ENCODE measurements around the gene IL3. TPM values are rescaled to one million over a fixed set of nuclear protein-coding genes. Genes with fewer than 3 reads are reported as not detected.
A peak's percentile ranks its signal among the peaks of the same experiment; 100 is the strongest.

Gene IL3
- total and polyA plus RNA-seq, 2 experiments from 2014 or later: not detected

DNA sequence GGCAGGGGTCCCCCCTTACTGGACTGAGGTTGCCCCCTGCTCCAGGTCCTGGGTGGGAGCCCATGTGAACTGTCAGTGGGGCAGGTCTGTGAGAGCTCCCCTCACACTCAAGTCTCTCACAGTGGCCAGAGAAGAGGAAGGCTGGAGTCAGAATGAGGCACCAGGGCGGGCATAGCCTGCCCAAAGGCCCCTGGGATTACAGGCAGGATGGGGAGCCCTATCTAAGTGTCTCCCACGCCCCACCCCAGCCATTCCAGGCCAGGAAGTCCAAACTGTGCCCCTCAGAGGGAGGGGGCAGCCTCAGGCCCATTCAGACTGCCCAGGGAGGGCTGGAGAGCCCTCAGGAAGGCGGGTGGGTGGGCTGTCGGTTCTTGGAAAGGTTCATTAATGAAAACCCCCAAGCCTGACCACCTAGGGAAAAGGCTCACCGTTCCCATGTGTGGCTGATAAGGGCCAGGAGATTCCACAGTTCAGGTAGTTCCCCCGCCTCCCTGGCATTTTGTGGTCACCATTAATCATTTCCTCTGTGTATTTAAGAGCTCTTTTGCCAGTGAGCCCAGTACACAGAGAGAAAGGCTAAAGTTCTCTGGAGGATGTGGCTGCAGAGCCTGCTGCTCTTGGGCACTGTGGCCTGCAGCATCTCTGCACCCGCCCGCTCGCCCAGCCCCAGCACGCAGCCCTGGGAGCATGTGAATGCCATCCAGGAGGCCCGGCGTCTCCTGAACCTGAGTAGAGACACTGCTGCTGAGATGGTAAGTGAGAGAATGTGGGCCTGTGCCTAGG lies 13.0 kb downstream of the IL3 start, which contains the start of gene CSF2:
TSS of gene CSF2 (plus strand) at position 559 of the 783 bp plus-strand sequence. CDS start at position 594, 35 bp downstream.
- no peaks in the 10 kb centered on the region for H3K36me3 ChIP-seq (ENCODE audit: low read depth)
- DNase-seq: peak; percentile 36
- H4K20me1 ChIP-seq (ENCODE audit: insufficient read depth): no peaks in the 10 kb centered on the region
- TF ChIP-seq EZH2phosphoT487 (IDR thresholded peaks at IDR 0.05; ENCODE audit: insufficient read depth, low read depth) (no peak), EZH2 (IDR thresholded peaks at IDR 0.05; ENCODE audit: insufficient read depth, poor library complexity, severe bottlenecking) (no peak)
- H3K4me3 ChIP-seq: no peak within 1 kb of the TSS
- in situ Hi-C loops (cut with MboI): no loop called here
- no peak within 1 kb of the TSS for H3K9ac ChIP-seq
- H3K4me2 ChIP-seq (ENCODE audit: unreplicated experiment): peak within 1 kb of the TSS; percentile 7
- H3F3A ChIP-seq (ENCODE audit: insufficient read depth): no peaks in the 10 kb centered on the region
- H3K9me3 ChIP-seq (ENCODE audit: low read depth): no peaks in the 10 kb centered on the region
- H3K9me2 ChIP-seq (ENCODE audit: insufficient read depth): no peaks in the 10 kb centered on the region
- WGBS, 2 experiments (ENCODE audit: low coverage in 1 of 2, low lambda C conversion rate in 2 of 2, missing lambda C conversion rate in 2 of 2): 79 to 81% methylated on average over 11 to 12 of the region's 12 CpGs
- H3K27ac ChIP-seq: no peak within 1 kb of the TSS
- no peaks in the 10 kb centered on the region for H3K27me3 ChIP-seq (replicated peaks; ENCODE audit: insufficient read depth)
- no peak within 1 kb of the TSS for H2AFZ ChIP-seq
- no peaks in the 10 kb centered on the region for H3K79me2 ChIP-seq (ENCODE audit: insufficient read depth)
- H3K4me1 ChIP-seq (ENCODE audit: insufficient read depth): peaks cover 11% of the 10 kb centered on the region; the same call in 1 of the 2 replicates

DNA sequence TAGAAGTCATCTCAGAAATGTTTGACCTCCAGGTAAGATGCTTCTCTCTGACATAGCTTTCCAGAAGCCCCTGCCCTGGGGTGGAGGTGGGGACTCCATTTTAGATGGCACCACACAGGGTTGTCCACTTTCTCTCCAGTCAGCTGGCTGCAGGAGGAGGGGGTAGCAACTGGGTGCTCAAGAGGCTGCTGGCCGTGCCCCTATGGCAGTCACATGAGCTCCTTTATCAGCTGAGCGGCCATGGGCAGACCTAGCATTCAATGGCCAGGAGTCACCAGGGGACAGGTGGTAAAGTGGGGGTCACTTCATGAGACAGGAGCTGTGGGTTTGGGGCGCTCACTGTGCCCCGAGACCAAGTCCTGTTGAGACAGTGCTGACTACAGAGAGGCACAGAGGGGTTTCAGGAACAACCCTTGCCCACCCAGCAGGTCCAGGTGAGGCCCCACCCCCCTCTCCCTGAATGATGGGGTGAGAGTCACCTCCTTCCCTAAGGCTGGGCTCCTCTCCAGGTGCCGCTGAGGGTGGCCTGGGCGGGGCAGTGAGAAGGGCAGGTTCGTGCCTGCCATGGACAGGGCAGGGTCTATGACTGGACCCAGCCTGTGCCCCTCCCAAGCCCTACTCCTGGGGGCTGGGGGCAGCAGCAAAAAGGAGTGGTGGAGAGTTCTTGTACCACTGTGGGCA lies 13.8 kb downstream of the IL3 start:
- Histone ChIP-seq H3K4me1 (ENCODE audit: insufficient read depth) (peaks cover 11% of the 10 kb centered on the region; the same call in 1 of the 2 replicates), H3K79me2 (ENCODE audit: insufficient read depth) (no peaks in the 10 kb centered on the region), H4K20me1 (ENCODE audit: insufficient read depth) (no peaks in the 10 kb centered on the region), H3K27me3 (replicated peaks; ENCODE audit: insufficient read depth) (no peaks in the 10 kb centered on the region), H3F3A (ENCODE audit: insufficient read depth) (no peaks in the 10 kb centered on the region), H3K9me3 (ENCODE audit: low read depth) (no peaks in the 10 kb centered on the region), H3K9ac (no peak overlapping the region), H3K4me2 (ENCODE audit: unreplicated experiment) (no peak overlapping the region), H3K4me3 (no peak overlapping the region), H3K9me2 (ENCODE audit: insufficient read depth) (no peaks in the 10 kb centered on the region), H3K36me3 (ENCODE audit: low read depth) (no peaks in the 10 kb centered on the region), H2AFZ (no peak overlapping the region), H3K27ac (no peak overlapping the region)
- in situ Hi-C loops (cut with MboI): no loop called here
- no peak for TF ChIP-seq EZH2phosphoT487 (IDR thresholded peaks at IDR 0.05; ENCODE audit: insufficient read depth, low read depth)
- TF ChIP-seq EZH2 (IDR thresholded peaks at IDR 0.05; ENCODE audit: insufficient read depth, poor library complexity, severe bottlenecking): no peak
- no peak for DNase-seq
- 93 to 98% methylated on average over 7 of the region's 7 CpGs for WGBS, 2 experiments (ENCODE audit: low coverage in 1 of 2, low lambda C conversion rate in 2 of 2, missing lambda C conversion rate in 2 of 2)

DNA sequence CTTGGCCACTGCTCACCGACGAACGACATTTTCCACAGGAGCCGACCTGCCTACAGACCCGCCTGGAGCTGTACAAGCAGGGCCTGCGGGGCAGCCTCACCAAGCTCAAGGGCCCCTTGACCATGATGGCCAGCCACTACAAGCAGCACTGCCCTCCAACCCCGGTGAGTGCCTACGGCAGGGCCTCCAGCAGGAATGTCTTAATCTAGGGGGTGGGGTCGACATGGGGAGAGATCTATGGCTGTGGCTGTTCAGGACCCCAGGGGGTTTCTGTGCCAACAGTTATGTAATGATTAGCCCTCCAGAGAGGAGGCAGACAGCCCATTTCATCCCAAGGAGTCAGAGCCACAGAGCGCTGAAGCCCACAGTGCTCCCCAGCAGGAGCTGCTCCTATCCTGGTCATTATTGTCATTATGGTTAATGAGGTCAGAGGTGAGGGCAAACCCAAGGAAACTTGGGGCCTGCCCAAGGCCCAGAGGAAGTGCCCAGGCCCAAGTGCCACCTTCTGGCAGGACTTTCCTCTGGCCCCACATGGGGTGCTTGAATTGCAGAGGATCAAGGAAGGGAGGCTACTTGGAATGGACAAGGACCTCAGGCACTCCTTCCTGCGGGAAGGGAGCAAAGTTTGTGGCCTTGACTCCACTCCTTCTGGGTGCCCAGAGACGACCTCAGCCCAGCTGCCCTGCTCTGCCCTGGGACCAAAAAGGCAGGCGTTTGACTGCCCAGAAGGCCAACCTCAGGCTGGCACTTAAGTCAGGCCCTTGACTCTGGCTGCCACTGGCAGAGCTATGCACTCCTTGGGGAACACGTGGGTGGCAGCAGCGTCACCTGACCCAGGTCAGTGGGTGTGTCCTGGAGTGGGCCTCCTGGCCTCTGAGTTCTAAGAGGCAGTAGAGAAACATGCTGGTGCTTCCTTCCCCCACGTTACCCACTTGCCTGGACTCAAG lies 14.6 kb downstream of the IL3 start:
- no peak overlapping the region for H3K27ac ChIP-seq
- in situ Hi-C loops (cut with MboI): no loop called here
- peaks cover 11% of the 10 kb centered on the region; the same call in 1 of the 2 replicates for H3K4me1 ChIP-seq (ENCODE audit: insufficient read depth)
- no peaks in the 10 kb centered on the region for H3K36me3 ChIP-seq (ENCODE audit: low read depth)
- H3K4me2 ChIP-seq (ENCODE audit: unreplicated experiment): no peak overlapping the region
- TF ChIP-seq EZH2phosphoT487 (IDR thresholded peaks at IDR 0.05; ENCODE audit: insufficient read depth, low read depth) (no peak), EZH2 (IDR thresholded peaks at IDR 0.05; ENCODE audit: insufficient read depth, poor library complexity, severe bottlenecking) (no peak)
- no peak overlapping the region for H3K4me3 ChIP-seq
- H3K79me2 ChIP-seq (ENCODE audit: insufficient read depth): no peaks in the 10 kb centered on the region
- no peak overlapping the region for H3K9ac ChIP-seq
- no peaks in the 10 kb centered on the region for H3K9me3 ChIP-seq (ENCODE audit: low read depth)
- no peak for DNase-seq
- WGBS, 2 experiments (ENCODE audit: low coverage in 1 of 2, low lambda C conversion rate in 2 of 2, missing lambda C conversion rate in 2 of 2): 94 to 96% methylated on average over 16 of the region's 16 CpGs
- no peaks in the 10 kb centered on the region for H3K9me2 ChIP-seq (ENCODE audit: insufficient read depth)
- no peak overlapping the region for H2AFZ ChIP-seq
- H3F3A ChIP-seq (ENCODE audit: insufficient read depth): no peaks in the 10 kb centered on the region
- no peaks in the 10 kb centered on the region for H3K27me3 ChIP-seq (replicated peaks; ENCODE audit: insufficient read depth)
- no peaks in the 10 kb centered on the region for H4K20me1 ChIP-seq (ENCODE audit: insufficient read depth)

DNA sequence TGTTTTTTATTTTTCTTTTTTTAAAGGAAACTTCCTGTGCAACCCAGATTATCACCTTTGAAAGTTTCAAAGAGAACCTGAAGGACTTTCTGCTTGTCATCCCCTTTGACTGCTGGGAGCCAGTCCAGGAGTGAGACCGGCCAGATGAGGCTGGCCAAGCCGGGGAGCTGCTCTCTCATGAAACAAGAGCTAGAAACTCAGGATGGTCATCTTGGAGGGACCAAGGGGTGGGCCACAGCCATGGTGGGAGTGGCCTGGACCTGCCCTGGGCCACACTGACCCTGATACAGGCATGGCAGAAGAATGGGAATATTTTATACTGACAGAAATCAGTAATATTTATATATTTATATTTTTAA lies 15.2 kb downstream of the IL3 start:
- Histone ChIP-seq H3K4me1 (ENCODE audit: insufficient read depth) (peaks cover 11% of the 10 kb centered on the region; the same call in 1 of the 2 replicates), H3K9me2 (ENCODE audit: insufficient read depth) (no peaks in the 10 kb centered on the region), H3K27ac (no peak overlapping the region), H3K27me3 (replicated peaks; ENCODE audit: insufficient read depth) (no peaks in the 10 kb centered on the region), H3F3A (ENCODE audit: insufficient read depth) (no peaks in the 10 kb centered on the region), H2AFZ (no peak overlapping the region), H3K4me3 (no peak overlapping the region), H3K9ac (no peak overlapping the region), H3K36me3 (ENCODE audit: low read depth) (no peaks in the 10 kb centered on the region), H4K20me1 (ENCODE audit: insufficient read depth) (no peaks in the 10 kb centered on the region), H3K9me3 (ENCODE audit: low read depth) (no peaks in the 10 kb centered on the region), H3K79me2 (ENCODE audit: insufficient read depth) (no peaks in the 10 kb centered on the region), H3K4me2 (ENCODE audit: unreplicated experiment) (no peak overlapping the region)
- TF ChIP-seq EZH2phosphoT487 (IDR thresholded peaks at IDR 0.05; ENCODE audit: insufficient read depth, low read depth) (no peak), EZH2 (IDR thresholded peaks at IDR 0.05; ENCODE audit: insufficient read depth, poor library complexity, severe bottlenecking) (no peak)
- DNase-seq: no peak
- in situ Hi-C loops (cut with MboI): no loop called here
- 96 to 98% methylated on average over 2 of the region's 2 CpGs for WGBS, 2 experiments (ENCODE audit: low coverage in 1 of 2, low lambda C conversion rate in 2 of 2, missing lambda C conversion rate in 2 of 2)
